ENCODE data around the gene CCL5.

CCL5 gene

DNA sequence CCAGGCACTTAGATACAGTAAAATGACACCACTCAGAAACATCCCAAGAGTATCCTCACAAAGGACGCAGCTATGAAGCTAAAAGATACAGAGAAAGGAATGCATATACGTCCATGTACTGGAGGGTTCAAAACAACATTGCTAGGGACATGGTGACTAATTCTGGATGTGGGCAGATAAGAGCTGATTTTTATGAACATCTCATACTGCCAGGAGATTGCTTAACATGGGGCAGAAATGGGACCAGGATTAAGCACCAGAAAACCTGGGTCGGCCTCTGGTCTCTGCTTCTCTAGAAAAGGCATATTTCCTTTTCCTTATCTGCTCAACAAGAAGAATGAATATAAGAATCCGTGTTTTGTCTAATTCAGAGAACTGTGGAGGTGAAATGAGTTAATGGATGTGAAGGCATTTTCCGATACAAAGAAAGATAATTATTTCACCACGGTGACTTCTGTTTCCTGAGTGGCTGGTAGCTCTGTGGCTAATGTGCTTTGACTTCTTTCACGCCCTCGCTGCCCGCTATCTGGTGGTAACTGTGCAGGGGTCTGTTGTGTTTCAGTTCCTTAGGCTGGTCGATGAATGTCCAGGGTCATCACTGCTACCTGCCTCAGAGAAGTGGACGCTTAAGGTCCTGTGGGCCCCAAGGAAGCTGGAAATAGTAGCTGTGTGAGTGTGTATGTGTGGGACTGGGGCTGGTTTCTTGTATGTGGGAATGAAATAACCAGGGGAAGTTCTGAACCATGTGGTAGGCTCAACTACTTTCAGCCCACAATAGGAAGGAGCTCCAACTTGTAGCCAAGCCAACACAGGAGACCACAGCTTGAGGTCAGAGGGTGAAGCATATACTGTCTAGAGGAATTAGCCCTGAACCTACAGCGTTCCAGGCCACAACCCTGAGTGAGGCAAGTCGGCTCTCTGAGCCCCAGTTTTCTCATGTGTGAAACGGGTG, 15.8 kb upstream of the CCL5 start:
- H3K9me3 ChIP-seq (ENCODE audit: control insufficient read depth, insufficient read depth, low read depth, low read length): no peaks in the 10 kb centered on the region
- ChIA-PET POLR2A (no interaction called here), CTCF (interaction anchor here (0.5 to 2.2 kb wide), 5 partner anchors 9 to 287 kb away, joined by 3 to 6 read pairs (median 3); no protein-coding TSS in a partner anchor)
- TF ChIP-seq ZNF24 (tag by site-specific recombination; IDR thresholded peaks at IDR 0.05) (no peak), MEIS1 (CRISPR knock-in tag; IDR thresholded peaks at IDR 0.05; ENCODE audit: borderline replicate concordance) (no peak), KLF1 (tag by site-specific recombination; IDR thresholded peaks at IDR 0.05) (no peak), ZNF76 (tag by site-specific recombination; IDR thresholded peaks at IDR 0.05; ENCODE audit: borderline replicate concordance, low read depth) (no peak), ZNF707 (tag by site-specific recombination; IDR thresholded peaks at IDR 0.05) (no peak), ZBTB49 (tag by site-specific recombination; IDR thresholded peaks at IDR 0.05; ENCODE audit: low read depth) (no peak), ZBTB6 (tag by site-specific recombination; IDR thresholded peaks at IDR 0.05) (no peak), ZFP37 (tag by site-specific recombination; IDR thresholded peaks at IDR 0.05) (no peak), ZNF19 (tag by site-specific recombination; IDR thresholded peaks at IDR 0.05; ENCODE audit: low read depth) (no peak), GLI2 (tag by site-specific recombination; IDR thresholded peaks at IDR 0.05; ENCODE audit: borderline replicate concordance, low read depth) (no peak), ZNF560 (tag by site-specific recombination; IDR thresholded peaks at IDR 0.05; ENCODE audit: borderline replicate concordance) (no peak), ZNF184 (tag by site-specific recombination; IDR thresholded peaks at IDR 0.05) (no peak), ZNF433 (tag by site-specific recombination; IDR thresholded peaks at IDR 0.05; ENCODE audit: low read depth) (no peak), ZSCAN5A (tag by site-specific recombination; IDR thresholded peaks at IDR 0.05) (no peak), ZNF16 (tag by site-specific recombination; IDR thresholded peaks at IDR 0.05; ENCODE audit: low read depth) (no peak), ZNF791 (tag by site-specific recombination; IDR thresholded peaks at IDR 0.05) (no peak), SCRT1 (tag by site-specific recombination; IDR thresholded peaks at IDR 0.05; ENCODE audit: borderline replicate concordance) (no peak)
- TF ChIP-seq, protein P1, sequence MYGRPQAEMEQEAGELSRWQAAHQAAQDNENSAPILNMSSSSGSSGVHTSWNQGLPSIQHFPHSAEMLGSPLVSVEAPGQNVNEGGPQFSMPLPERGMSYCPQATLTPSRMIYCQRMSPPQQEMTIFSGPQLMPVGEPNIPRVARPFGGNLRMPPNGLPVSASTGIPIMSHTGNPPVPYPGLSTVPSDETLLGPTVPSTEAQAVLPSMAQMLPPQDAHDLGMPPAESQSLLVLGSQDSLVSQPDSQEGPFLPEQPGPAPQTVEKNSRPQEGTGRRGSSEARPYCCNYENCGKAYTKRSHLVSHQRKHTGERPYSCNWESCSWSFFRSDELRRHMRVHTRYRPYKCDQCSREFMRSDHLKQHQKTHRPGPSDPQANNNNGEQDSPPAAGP (tag by site-specific recombination; IDR thresholded peaks at IDR 0.05): no peak
- TF ChIP-seq, protein P2, sequence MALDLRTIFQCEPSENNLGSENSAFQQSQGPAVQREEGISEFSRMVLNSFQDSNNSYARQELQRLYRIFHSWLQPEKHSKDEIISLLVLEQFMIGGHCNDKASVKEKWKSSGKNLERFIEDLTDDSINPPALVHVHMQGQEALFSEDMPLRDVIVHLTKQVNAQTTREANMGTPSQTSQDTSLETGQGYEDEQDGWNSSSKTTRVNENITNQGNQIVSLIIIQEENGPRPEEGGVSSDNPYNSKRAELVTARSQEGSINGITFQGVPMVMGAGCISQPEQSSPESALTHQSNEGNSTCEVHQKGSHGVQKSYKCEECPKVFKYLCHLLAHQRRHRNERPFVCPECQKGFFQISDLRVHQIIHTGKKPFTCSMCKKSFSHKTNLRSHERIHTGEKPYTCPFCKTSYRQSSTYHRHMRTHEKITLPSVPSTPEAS (tag by site-specific recombination; IDR thresholded peaks at IDR 0.05): no peak
- TF ChIP-seq, protein P3, sequence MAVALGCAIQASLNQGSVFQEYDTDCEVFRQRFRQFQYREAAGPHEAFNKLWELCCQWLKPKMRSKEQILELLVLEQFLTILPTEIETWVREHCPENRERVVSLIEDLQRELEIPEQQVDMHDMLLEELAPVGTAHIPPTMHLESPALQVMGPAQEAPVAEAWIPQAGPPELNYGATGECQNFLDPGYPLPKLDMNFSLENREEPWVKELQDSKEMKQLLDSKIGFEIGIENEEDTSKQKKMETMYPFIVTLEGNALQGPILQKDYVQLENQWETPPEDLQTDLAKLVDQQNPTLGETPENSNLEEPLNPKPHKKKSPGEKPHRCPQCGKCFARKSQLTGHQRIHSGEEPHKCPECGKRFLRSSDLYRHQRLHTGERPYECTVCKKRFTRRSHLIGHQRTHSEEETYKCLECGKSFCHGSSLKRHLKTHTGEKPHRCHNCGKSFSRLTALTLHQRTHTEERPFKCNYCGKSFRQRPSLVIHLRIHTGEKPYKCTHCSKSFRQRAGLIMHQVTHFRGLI (tag by site-specific recombination; IDR thresholded peaks at IDR 0.05): no peak
- no peak overlapping the region for H3K4me3 ChIP-seq (ENCODE audit: low read depth, low read length)
- no peak overlapping the region for H3K27ac ChIP-seq (ENCODE audit: extremely low read depth, low read depth, low read length)
- no peaks in the 10 kb centered on the region for H3K36me3 ChIP-seq (ENCODE audit: control insufficient read depth in 2 of 2, insufficient read depth in 1 of 2, low read length in 2 of 2)
- peaks cover 9% of the 10 kb centered on the region for H3K4me1 ChIP-seq (ENCODE audit: control insufficient read depth, insufficient read depth, low read length)
